Right atrium auricular region (tissue), 2 donors: ENCODE results near the gene ATG2A. TPM values are rescaled to one million over a fixed set of nuclear protein-coding genes. Genes with fewer than 3 reads are reported as not detected.

Source experiments
- DNase-seq: peaks from one replicate; pipeline ENCODE4 v3.0.0-alpha.2; 2019; ENCODE audit warnings: low spot score
- H3K27ac ChIP-seq, 2 donors: fragments of 200-600 bp; sonication (generic); 1 replicate in 1 of 2; 2 replicates in 1 of 2; pipeline ENCODE4 v1.5.1; 2016 to 2019
- H3K27me3 ChIP-seq, 2 donors: fragments of 200-600 bp; sonication (generic); one replicate each; pipeline versions ENCODE4 v1.5.1 to v1.6.0; 2017 to 2019
- H3K36me3 ChIP-seq: fragments of 200-600 bp; sonication (generic); one replicate; pipeline ENCODE4 v1.5.1; 2016
- H3K4me1 ChIP-seq, 2 donors: fragments of 200-600 bp; sonication (generic); one replicate each; pipeline versions ENCODE4 v1.5.1 to v1.6.0; 2017 to 2019
- H3K4me3 ChIP-seq, 2 donors: fragments of 200-600 bp; sonication (generic); 1 replicate in 1 of 2; 2 replicates in 1 of 2; pipeline ENCODE4 v1.5.1; 2017 to 2019; ENCODE audit warnings: mild to moderate bottlenecking in 1 of 2, moderate library complexity in 1 of 2
- H3K9me3 ChIP-seq, 2 donors: fragments of 200-600 bp; sonication (generic); one replicate each; pipeline ENCODE4 v1.5.1; 2019
- total RNA-seq, 2 donors: library from RNA; depleted of rRNA; stranded (reverse); fragments of >200 nt; gene quantifications; one replicate each; pipeline ENCODE4 v1.1.0, GENCODE V29; 2016
- TF ChIP-seq, protein P1 (sequence below), 2 donors: fragments of 200-600 bp; sonication (generic); IDR thresholded peaks; one replicate each; pipeline ENCODE4 v1.5.1; 2019; ENCODE audit warnings: antibody characterized with exemption in 2 of 2

The ATG2A gene
- total RNA-seq, 2 donors from 2014 or later, result 16.0 to 24.1 TPM

GRCh38 chr11:64913171-64913727, 3.8 kb downstream of the ATG2A start:
- peaks cover 57% of the 10 kb centered on the region for H3K36me3 ChIP-seq
- peaks cover 0 to 22% of the 10 kb centered on the region in 2 donors for H3K4me1 ChIP-seq
- TF ChIP-seq, protein P1, sequence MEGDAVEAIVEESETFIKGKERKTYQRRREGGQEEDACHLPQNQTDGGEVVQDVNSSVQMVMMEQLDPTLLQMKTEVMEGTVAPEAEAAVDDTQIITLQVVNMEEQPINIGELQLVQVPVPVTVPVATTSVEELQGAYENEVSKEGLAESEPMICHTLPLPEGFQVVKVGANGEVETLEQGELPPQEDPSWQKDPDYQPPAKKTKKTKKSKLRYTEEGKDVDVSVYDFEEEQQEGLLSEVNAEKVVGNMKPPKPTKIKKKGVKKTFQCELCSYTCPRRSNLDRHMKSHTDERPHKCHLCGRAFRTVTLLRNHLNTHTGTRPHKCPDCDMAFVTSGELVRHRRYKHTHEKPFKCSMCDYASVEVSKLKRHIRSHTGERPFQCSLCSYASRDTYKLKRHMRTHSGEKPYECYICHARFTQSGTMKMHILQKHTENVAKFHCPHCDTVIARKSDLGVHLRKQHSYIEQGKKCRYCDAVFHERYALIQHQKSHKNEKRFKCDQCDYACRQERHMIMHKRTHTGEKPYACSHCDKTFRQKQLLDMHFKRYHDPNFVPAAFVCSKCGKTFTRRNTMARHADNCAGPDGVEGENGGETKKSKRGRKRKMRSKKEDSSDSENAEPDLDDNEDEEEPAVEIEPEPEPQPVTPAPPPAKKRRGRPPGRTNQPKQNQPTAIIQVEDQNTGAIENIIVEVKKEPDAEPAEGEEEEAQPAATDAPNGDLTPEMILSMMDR (IDR thresholded peaks at IDR 0.05), result no peak
- H3K4me3 ChIP-seq, result no peak overlapping the region
- DNase-seq, result no peak
- H3K9me3 ChIP-seq, result no peaks in the 10 kb centered on the region
- no peaks in the 10 kb centered on the region for H3K27me3 ChIP-seq
- no peak overlapping the region for H3K27ac ChIP-seq

DNA sequence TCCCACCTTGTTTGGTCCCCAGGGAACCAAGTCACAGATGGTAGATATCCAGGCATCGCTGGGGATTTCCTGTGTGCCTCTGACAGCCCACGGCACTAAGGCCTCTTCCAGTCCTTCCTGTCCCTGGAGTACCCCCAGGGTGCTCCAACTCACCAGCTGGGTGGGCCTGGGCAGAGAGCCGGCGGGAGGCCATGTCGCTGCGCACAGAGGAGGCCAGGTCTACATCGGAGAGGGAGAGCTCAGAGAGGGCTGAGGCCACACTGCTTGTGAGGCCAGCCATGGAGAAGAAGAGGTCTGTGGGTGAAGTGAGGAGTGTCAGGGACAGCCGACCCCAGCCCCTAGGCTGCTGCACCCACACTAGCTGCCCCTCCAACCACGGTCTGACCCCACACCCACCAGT, 5.3 kb downstream of the ATG2A start:
- H3K27me3 ChIP-seq, result no peaks in the 10 kb centered on the region
- H3K4me1 ChIP-seq, result peaks cover 0 to 16% of the 10 kb centered on the region in 2 donors
- H3K27ac ChIP-seq, result no peak overlapping the region
- H3K36me3 ChIP-seq, result peaks cover 73% of the 10 kb centered on the region
- no peak overlapping the region for H3K4me3 ChIP-seq
- TF ChIP-seq, protein P1 (IDR thresholded peaks at IDR 0.05), result no peak
- no peaks in the 10 kb centered on the region for H3K9me3 ChIP-seq
- DNase-seq, result no peak

- Histone ChIP-seq H3K9me3 (no peaks in the 10 kb centered on the region), H3K27ac (no peak overlapping the region), H3K27me3 (no peaks in the 10 kb centered on the region), H3K4me3 (no peak overlapping the region), H3K36me3 (peaks cover 78% of the 10 kb centered on the region), H3K4me1 (peaks cover 0 to 11% of the 10 kb centered on the region in 2 donors)
- TF ChIP-seq, protein P1 (IDR thresholded peaks at IDR 0.05), result no peak
- DNase-seq, result no peak
Observed at GRCh38 chr11:64911142-64911541, 5.9 kb downstream of the ATG2A start.

- Histone ChIP-seq H3K36me3 (peaks cover 84% of the 10 kb centered on the region), H3K4me1 (peaks cover 0 to 6% of the 10 kb centered on the region in 2 donors)
- TF ChIP-seq, protein P1 (IDR thresholded peaks at IDR 0.05), result no peak
Observed at GRCh38 chr11:64910451-64911093, 6.4 kb downstream of the ATG2A start.

GRCh38 chr11:64909653-64910343, 7.2 kb downstream of the ATG2A start:
- H3K27me3 ChIP-seq, result no peaks in the 10 kb centered on the region
- peaks cover 89% of the 10 kb centered on the region for H3K36me3 ChIP-seq
- H3K9me3 ChIP-seq, result no peaks in the 10 kb centered on the region
- no peak overlapping the region for H3K27ac ChIP-seq
- TF ChIP-seq, protein P1 (IDR thresholded peaks at IDR 0.05), result no peak
- H3K4me1 ChIP-seq, result no peaks in the 10 kb centered on the region
- no peak overlapping the region for H3K4me3 ChIP-seq
- no peak for DNase-seq

More at GRCh38 chr11:64910451-64911093, 6.4 kb downstream of the ATG2A start:
- H3K27me3 ChIP-seq, result no peaks in the 10 kb centered on the region
- H3K9me3 ChIP-seq, result no peaks in the 10 kb centered on the region
- DNase-seq, result no peak
- H3K4me3 ChIP-seq, result no peak overlapping the region
- H3K27ac ChIP-seq, result no peak overlapping the region
